ENCODE measurements around the gene ORM2.

Gene ORM2

GRCh38 chr9:114369216-114370130 is 39.8 kb downstream of the ORM2 start:
- DNase-seq (ENCODE audit: low read depth in 3 of 3, low spot score in 1 of 3), result no peak

- DNase-seq (ENCODE audit: low read depth in 3 of 3, low spot score in 1 of 3), result no peak
These were observed 40.7 kb downstream of the ORM2 start for GRCh38 chr9:114370251-114370967.

- DNase-seq (ENCODE audit: low read depth in 3 of 3, low spot score in 1 of 3), result no peak
These were observed 41.3 kb downstream of the ORM2 start for GRCh38 chr9:114370968-114371320.

GRCh38 chr9:114371343-114371944 is 41.8 kb downstream of the ORM2 start:
- no peak for DNase-seq (ENCODE audit: low read depth in 3 of 3, low spot score in 1 of 3)

DNA sequence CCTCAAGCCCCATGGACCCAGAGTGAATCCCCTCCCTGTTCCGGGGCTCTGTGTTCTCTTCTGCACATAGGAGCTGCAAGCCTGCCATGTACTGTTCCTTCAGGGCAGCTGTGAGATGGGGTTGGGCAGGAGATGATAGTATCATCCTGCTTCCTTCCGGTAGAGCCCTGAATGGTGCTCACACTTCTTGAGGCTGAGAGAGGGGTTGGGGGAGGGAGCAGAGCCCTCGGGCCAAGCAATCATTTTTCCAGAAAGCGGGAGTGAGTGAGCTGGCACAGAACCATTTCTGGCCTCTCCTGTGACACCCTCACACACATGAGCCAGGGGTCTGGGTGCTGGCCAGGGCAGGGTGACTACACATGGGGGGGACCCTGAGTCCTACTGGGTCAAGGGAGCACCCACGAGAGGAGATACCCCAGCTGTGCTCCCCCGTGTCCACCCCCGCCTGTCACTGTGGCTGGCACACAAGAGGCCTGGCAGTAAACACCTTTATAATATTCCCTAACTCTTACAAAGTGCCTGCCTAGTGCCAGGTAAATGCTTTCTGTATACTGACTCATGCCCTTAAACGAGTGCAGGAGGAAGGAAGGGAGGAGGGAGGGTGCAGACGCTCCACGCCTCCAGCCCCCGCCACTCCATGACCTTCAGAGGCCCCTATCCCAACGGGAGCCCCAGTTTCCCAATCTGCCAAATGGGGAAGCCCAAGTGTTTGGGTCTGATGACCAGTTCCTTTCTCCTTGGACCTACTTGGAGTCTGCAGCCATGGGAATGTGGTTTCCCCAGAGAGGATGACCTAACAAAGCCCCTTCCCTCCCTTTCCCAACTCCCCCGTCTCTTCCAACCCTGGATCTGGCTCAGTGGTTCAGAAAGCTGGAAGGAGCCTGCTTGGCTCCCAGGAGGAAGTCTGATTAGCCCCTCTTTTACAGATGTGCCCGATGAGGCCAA is 42.6 kb downstream of the ORM2 start:
- DNase-seq (ENCODE audit: low read depth in 3 of 3, low spot score in 1 of 3), result no peak

- peak; percentile 49 to 64 (median 60) for DNase-seq (ENCODE audit: low read depth in 3 of 3, low spot score in 1 of 3)
These were observed 43.3 kb downstream of the ORM2 start for GRCh38 chr9:114372921-114373448.

DNA sequence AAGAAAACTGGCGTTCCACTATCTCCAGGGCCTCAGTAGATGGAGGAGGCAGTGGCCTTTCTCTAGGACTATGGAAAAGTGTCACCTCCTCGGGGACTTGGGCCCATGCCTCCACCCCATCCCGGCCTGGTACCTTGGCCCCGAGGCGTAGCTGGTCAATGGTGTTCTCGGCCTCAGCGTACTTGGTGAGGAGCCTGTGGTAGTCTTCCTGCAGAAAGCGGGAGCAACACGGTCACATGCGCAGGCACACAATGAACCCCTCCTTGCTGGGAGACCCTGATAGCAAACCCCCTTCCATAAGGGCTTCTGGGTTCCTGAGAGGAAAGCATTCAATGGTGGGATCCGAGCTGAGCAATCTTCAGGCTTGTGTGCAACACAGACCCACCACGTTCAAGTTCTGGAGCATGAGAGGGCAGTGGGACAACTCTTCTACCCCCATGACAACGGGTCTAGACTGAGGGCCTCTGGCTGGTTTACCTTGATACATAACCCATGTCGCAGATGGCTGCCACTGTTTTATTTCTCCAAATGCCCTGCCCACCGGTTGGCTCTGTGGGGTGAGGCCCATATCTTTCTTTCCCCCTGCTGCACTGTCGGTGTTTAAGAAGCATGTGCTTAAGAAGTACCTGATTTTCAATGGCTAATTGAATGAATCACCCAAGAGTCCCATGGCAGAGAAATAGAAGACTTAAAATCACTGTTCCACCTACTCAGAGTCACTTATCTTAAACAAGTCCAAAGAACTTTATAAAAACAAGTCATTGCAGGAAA is 44.5 kb downstream of the ORM2 start:
- no peak for DNase-seq (ENCODE audit: low read depth in 3 of 3, low spot score in 1 of 3)

GRCh38 chr9:114374936-114375335 is 45.3 kb downstream of the ORM2 start:
- no peak for DNase-seq (ENCODE audit: low read depth in 3 of 3, low spot score in 1 of 3)

DNA sequence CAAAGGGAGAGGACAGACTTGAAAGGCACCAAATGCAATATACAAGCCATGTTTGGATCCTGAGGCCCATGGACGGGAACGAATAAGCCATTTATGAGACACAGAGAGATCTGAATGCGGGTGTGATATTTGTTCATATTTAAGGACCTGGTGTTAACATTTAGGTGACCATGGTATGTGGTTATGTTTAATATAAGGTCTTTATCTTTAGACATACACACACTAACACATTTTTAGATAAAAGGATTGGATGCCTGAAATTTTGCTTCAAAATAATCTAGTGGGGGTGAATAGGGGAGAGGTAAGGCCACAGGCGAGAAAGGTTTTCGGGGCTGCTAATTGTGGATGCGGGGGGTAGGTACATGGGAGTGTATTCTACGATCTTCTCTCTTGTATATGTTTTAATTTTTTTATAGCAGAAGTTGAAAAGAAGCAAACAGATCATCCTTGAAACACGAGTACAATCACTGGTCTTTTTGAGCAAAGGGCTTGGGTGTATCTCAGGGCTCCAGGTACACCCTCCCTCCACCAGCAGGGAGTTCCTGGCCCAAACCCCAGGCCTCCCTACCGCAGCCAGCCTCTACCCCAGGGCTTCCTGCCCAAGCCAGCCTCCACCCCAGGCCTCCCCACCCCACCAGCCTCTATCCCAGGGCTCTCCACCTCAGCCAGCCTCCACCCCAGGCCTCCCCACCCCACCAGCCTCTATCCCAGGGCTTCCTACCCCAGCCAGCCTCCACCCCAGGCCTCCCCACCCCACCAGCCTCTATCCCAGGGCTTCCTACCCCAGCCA is 45.9 kb downstream of the ORM2 start:
- no peak for DNase-seq (ENCODE audit: low read depth in 3 of 3, low spot score in 1 of 3)

GRCh38 chr9:114376586-114377445 is 47.1 kb downstream of the ORM2 start:
- no peak for DNase-seq (ENCODE audit: low read depth in 3 of 3, low spot score in 1 of 3)

DNA sequence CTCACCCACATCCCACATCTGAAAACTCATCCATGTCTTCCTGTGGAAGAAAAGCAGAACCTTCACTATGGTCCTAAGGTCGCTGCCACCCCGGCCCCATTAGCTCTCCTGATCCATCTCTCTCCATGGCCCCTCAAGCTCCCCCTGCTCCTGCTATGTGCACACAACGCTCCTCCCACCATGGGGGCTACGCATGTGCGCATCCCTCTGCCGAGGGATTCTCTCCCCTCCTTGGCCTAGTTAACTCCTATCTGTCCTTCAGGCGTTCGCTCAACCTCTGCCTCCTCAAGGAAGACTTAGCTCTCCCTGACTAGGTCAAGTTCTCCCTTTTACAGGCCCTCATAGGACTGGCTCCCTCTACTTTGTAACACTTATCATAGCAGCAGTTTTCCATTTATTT is 48.3 kb downstream of the ORM2 start:
- no peak for DNase-seq (ENCODE audit: low read depth in 3 of 3, low spot score in 1 of 3)

- DNase-seq (ENCODE audit: low read depth in 3 of 3, low spot score in 1 of 3), result no peak
These were observed 49.2 kb downstream of the ORM2 start for GRCh38 chr9:114378883-114379282.
